Measurements from ENCODE around the gene AIFM2. TPM values are rescaled to one million over a fixed set of nuclear protein-coding genes. Genes with fewer than 3 reads are reported as not detected.

AIFM2 gene
- total and polyA plus RNA-seq, 4 donors, result 5.0 to 20.3 (median 9.7) TPM

DNA sequence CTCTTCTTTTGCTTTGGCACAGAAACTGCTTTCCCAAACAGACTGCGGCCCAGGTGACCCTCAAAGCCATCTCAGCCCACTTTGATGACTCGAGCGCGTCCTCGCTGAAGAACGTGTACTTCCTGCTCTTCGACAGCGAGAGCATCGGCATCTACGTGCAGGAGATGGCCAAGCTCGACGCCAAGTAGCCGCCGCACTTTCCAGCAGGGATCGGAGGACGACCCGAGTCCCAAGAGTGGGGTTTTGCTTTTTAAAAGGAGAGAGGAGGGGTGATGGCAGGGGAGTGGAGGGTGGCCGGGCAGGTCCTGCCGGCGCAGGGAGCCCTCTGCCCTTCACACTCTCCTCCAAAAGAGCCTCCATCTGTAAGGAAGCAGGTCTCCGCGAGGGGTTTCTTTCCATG is 21.1 kb downstream of the AIFM2 start (continued):
- TF ChIP-seq, protein P1, sequence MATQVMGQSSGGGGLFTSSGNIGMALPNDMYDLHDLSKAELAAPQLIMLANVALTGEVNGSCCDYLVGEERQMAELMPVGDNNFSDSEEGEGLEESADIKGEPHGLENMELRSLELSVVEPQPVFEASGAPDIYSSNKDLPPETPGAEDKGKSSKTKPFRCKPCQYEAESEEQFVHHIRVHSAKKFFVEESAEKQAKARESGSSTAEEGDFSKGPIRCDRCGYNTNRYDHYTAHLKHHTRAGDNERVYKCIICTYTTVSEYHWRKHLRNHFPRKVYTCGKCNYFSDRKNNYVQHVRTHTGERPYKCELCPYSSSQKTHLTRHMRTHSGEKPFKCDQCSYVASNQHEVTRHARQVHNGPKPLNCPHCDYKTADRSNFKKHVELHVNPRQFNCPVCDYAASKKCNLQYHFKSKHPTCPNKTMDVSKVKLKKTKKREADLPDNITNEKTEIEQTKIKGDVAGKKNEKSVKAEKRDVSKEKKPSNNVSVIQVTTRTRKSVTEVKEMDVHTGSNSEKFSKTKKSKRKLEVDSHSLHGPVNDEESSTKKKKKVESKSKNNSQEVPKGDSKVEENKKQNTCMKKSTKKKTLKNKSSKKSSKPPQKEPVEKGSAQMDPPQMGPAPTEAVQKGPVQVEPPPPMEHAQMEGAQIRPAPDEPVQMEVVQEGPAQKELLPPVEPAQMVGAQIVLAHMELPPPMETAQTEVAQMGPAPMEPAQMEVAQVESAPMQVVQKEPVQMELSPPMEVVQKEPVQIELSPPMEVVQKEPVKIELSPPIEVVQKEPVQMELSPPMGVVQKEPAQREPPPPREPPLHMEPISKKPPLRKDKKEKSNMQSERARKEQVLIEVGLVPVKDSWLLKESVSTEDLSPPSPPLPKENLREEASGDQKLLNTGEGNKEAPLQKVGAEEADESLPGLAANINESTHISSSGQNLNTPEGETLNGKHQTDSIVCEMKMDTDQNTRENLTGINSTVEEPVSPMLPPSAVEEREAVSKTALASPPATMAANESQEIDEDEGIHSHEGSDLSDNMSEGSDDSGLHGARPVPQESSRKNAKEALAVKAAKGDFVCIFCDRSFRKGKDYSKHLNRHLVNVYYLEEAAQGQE (IDR thresholded peaks at IDR 0.05), result no peak
- TF ChIP-seq EGR1 (IDR thresholded peaks at IDR 0.05; ENCODE audit: low read depth in 2 of 2), result no peak
- TF ChIP-seq FOXA1 (IDR thresholded peaks at IDR 0.05), result no peak
- no peak for TF ChIP-seq GABPA (IDR thresholded peaks at IDR 0.05 in 1 of 2, conservative IDR thresholded peaks at IDR 0.05 in 1 of 2)
- TF ChIP-seq, protein P2, sequence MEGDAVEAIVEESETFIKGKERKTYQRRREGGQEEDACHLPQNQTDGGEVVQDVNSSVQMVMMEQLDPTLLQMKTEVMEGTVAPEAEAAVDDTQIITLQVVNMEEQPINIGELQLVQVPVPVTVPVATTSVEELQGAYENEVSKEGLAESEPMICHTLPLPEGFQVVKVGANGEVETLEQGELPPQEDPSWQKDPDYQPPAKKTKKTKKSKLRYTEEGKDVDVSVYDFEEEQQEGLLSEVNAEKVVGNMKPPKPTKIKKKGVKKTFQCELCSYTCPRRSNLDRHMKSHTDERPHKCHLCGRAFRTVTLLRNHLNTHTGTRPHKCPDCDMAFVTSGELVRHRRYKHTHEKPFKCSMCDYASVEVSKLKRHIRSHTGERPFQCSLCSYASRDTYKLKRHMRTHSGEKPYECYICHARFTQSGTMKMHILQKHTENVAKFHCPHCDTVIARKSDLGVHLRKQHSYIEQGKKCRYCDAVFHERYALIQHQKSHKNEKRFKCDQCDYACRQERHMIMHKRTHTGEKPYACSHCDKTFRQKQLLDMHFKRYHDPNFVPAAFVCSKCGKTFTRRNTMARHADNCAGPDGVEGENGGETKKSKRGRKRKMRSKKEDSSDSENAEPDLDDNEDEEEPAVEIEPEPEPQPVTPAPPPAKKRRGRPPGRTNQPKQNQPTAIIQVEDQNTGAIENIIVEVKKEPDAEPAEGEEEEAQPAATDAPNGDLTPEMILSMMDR (IDR thresholded peaks at IDR 0.05; ENCODE audit: low read depth, low read length, missing input control), result no peak

DNA sequence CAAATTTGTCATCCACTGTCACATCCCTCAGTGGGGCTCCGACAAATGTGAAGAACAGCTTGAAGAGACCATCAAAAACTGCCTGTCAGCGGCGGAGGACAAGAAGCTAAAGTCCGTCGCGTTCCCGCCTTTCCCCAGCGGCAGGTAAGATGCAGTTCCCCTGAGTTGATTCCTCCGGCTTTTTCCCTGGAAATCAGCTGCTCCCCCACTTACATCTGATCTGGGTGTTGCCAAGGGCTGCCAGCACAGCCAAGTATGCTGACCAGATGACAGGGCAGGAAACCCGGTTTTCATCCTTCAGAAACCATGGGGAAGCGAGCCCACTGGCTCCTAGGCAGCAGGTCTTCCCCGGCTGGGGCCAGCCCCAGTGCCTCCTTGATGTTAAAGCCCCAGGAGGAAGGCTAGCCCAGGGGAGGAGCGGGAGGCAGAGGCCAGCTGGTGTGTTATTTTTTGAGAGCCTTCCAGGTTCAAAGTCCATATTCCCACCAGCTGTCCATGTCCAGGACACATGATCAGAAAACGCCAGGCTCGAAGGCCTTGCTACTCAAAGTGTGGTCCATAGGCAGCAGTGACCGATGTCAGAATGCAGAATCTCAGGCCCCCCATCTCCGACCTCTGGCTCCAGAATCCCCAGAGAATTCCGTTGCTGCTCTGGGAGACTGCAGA is 23.4 kb downstream of the AIFM2 start:
- Histone ChIP-seq H3K27ac (ENCODE audit: low read depth in 1 of 2, low read length in 2 of 2) (peak overlapping the region; percentile 78 to 85), H3K9me3 (ENCODE audit: control insufficient read depth in 4 of 4, low read length in 3 of 4) (no peaks in the 10 kb centered on the region), H3K4me1 (ENCODE audit: control insufficient read depth in 4 of 4, insufficient read depth in 4 of 4, low read length in 3 of 4) (peaks cover 6 to 36% (median 26%) of the 10 kb centered on the region in 4 donors), H3K4me3 (ENCODE audit: low read depth in 1 of 3, low read length in 3 of 3) (peak overlapping the region; percentile 33 to 78 (median 68)), H3K9ac (ENCODE audit: low read depth in 1 of 2, low read length in 2 of 2) (peak overlapping the region in 1 of 2 donors; percentile 30), H3K36me3 (ENCODE audit: control insufficient read depth in 4 of 4, insufficient read depth in 3 of 4, low read depth in 1 of 4, low read length in 3 of 4) (peaks cover 0 to 10% (median 5%) of the 10 kb centered on the region in 4 donors), H3K27me3 (ENCODE audit: control insufficient read depth in 4 of 4, insufficient read depth in 4 of 4, low read length in 3 of 4) (no peaks in the 10 kb centered on the region)
- no peak for DNase-seq (ENCODE audit: low spot score)
- WGBS, result 37% methylated on average over 18 of the region's 18 CpGs
- TF ChIP-seq, protein P3, sequence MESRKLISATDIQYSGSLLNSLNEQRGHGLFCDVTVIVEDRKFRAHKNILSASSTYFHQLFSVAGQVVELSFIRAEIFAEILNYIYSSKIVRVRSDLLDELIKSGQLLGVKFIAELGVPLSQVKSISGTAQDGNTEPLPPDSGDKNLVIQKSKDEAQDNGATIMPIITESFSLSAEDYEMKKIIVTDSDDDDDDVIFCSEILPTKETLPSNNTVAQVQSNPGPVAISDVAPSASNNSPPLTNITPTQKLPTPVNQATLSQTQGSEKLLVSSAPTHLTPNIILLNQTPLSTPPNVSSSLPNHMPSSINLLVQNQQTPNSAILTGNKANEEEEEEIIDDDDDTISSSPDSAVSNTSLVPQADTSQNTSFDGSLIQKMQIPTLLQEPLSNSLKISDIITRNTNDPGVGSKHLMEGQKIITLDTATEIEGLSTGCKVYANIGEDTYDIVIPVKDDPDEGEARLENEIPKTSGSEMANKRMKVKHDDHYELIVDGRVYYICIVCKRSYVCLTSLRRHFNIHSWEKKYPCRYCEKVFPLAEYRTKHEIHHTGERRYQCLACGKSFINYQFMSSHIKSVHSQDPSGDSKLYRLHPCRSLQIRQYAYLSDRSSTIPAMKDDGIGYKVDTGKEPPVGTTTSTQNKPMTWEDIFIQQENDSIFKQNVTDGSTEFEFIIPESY (IDR thresholded peaks at IDR 0.05), result peak; percentile 36
- TF ChIP-seq NR2F2 (IDR thresholded peaks at IDR 0.05), result no peak
- TF ChIP-seq, protein P4, sequence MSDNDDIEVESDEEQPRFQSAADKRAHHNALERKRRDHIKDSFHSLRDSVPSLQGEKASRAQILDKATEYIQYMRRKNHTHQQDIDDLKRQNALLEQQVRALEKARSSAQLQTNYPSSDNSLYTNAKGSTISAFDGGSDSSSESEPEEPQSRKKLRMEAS (IDR thresholded peaks at IDR 0.05), result peak; percentile 67
- TF ChIP-seq, protein P5, sequence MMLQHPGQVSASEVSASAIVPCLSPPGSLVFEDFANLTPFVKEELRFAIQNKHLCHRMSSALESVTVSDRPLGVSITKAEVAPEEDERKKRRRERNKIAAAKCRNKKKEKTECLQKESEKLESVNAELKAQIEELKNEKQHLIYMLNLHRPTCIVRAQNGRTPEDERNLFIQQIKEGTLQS (IDR thresholded peaks at IDR 0.05), result no peak
- TF ChIP-seq, protein P1 (IDR thresholded peaks at IDR 0.05), result peak; percentile 47
- peak; percentile 70 for TF ChIP-seq YY1 (IDR thresholded peaks at IDR 0.05)
- TF ChIP-seq TAF1 (conservative IDR thresholded peaks at IDR 0.05), result no peak
- peak; percentile 91 for TF ChIP-seq HNF4G (IDR thresholded peaks at IDR 0.05)
- TF ChIP-seq HNF4A (conservative IDR thresholded peaks at IDR 0.05), result peak; percentile 95
- TF ChIP-seq FOXA1 (IDR thresholded peaks at IDR 0.05), result no peak
- no peak for TF ChIP-seq GABPA (IDR thresholded peaks at IDR 0.05 in 1 of 2, conservative IDR thresholded peaks at IDR 0.05 in 1 of 2)
- peak; percentile 6 for TF ChIP-seq FOXA2 (IDR thresholded peaks at IDR 0.05)
- peak in 1 of 2 donors; percentile 50 for TF ChIP-seq JUND (IDR thresholded peaks at IDR 0.05)
- TF ChIP-seq SP1 (IDR thresholded peaks at IDR 0.05), result peak; percentile 59
- no peak for TF ChIP-seq EGR1 (IDR thresholded peaks at IDR 0.05; ENCODE audit: low read depth in 2 of 2)
- TF ChIP-seq, protein P2 (IDR thresholded peaks at IDR 0.05; ENCODE audit: low read depth, low read length, missing input control), result no peak
- peak; percentile 63 to 83 for TF ChIP-seq RXRA (IDR thresholded peaks at IDR 0.05)
- TF ChIP-seq RAD21 (IDR thresholded peaks at IDR 0.05), result peak; percentile 36 to 39

Data from liver (tissue), 9 donors.